Brain microvascular endothelial cell (primary cell): ENCODE data around the gene SLC4A8.

Experiments used
- DNase-seq: peaks from one replicate; pipeline ENCODE4 v3.0.0-alpha.2; 2020
- H3K27ac ChIP-seq: fragments of 250-450 bp; sonication (Bioruptor Pico); 2 replicates; pipeline ENCODE4 v1.5.1; 2020; ENCODE audit warnings: mild to moderate bottlenecking, moderate library complexity
- H3K27me3 ChIP-seq: fragments of 250-450 bp; sonication (Bioruptor Pico); replicated peaks from 2 replicates; pipeline ENCODE4 v1.5.1; 2020; ENCODE audit warnings: mild to moderate bottlenecking
- H3K36me3 ChIP-seq: fragments of 250-450 bp; sonication (Bioruptor Pico); replicated peaks from 2 replicates; pipeline ENCODE4 v1.5.1; 2020; ENCODE audit warnings: mild to moderate bottlenecking
- H3K4me3 ChIP-seq: 2 replicates; pipeline ENCODE4 v1.5.1; 2011; ENCODE audit warnings: low read depth, mild to moderate bottlenecking, control low read depth, low read length, moderate library complexity
- CTCF ChIP-seq: IDR thresholded peaks from 2 replicates; pipeline ENCODE4 v1.5.1; 2011; ENCODE audit warnings: low read depth, mild to moderate bottlenecking, moderate library complexity, low read length, control low read depth, inconsistent platforms; ENCODE audit errors: missing control alignments
- in situ Hi-C: cut with HindIII; loops from 2 replicates; pipeline ENCODE4 v1.10.0; 2017; ENCODE audit warnings: low sequenced_read_pairs, low pct_ligation_motif_present

The SLC4A8 gene

GRCh38 chr12:51421266-51421884, 3.3 kb upstream of the SLC4A8 start:
- DNase-seq: peak; percentile 45
- Histone ChIP-seq H3K27me3 (peaks cover 2% of the 10 kb centered on the region), H3K36me3 (no peaks in the 10 kb centered on the region), H3K4me3 (no peak overlapping the region), H3K27ac (no peak overlapping the region)
- peak; percentile 78 for TF ChIP-seq CTCF
- in situ Hi-C loops: no loop called here

- no peak for TF ChIP-seq CTCF
- Histone ChIP-seq H3K4me3 (peak overlapping the region; percentile 74), H3K27ac (no peak overlapping the region), H3K27me3 (peaks cover 2% of the 10 kb centered on the region), H3K36me3 (no peaks in the 10 kb centered on the region)
- in situ Hi-C loops: no loop called here
- DNase-seq: no peak
Observed at GRCh38 chr12:51424094-51424661, 453 bp upstream of the SLC4A8 start.

GRCh38 chr12:51428256-51428655, 3.6 kb downstream of the SLC4A8 start:
- no peak for TF ChIP-seq CTCF
- H3K27ac ChIP-seq: no peak overlapping the region
- no peak for DNase-seq
- H3K36me3 ChIP-seq: no peaks in the 10 kb centered on the region
- in situ Hi-C loops: no loop called here
- peaks cover 2% of the 10 kb centered on the region for H3K27me3 ChIP-seq
- no peak overlapping the region for H3K4me3 ChIP-seq

GRCh38 chr12:51429700-51430099, 5.1 kb downstream of the SLC4A8 start:
- no peak for DNase-seq
- Histone ChIP-seq H3K27me3 (peaks cover 2% of the 10 kb centered on the region), H3K36me3 (no peaks in the 10 kb centered on the region), H3K4me3 (no peak overlapping the region), H3K27ac (no peak overlapping the region)
- in situ Hi-C loops: no loop called here
- no peak for TF ChIP-seq CTCF

- in situ Hi-C loops: no loop called here
- no peak for TF ChIP-seq CTCF
- no peak for DNase-seq
- Histone ChIP-seq H3K27me3 (peaks cover under 1% of the 10 kb centered on the region), H3K4me3 (no peak overlapping the region), H3K36me3 (no peaks in the 10 kb centered on the region), H3K27ac (no peak overlapping the region)
Observed at GRCh38 chr12:51430196-51430895, 5.7 kb downstream of the SLC4A8 start.
